ENCODE data around the gene FAM13A.

GRCh38 chr4:88813013-88813412 is 244.0 kb downstream of the FAM13A start:
- no peak for TF ChIP-seq POLR2A (IDR thresholded peaks at IDR 0.05)
- no peak for TF ChIP-seq CTCF (IDR thresholded peaks at IDR 0.05)
